GM21737 (cell line): ENCODE measurements around the gene RAD54L2.
A peak's percentile ranks its signal among the peaks of the same experiment; 100 is the strongest.
"Not testable (repeated sequence)": the region's sequence is repeated elsewhere in the genome, so short reads cannot be mapped to it uniquely, and the experiment has no call there.

Experiments used
- ATAC-seq: cut with Tn5 transposase; IDR thresholded peaks from one replicate; pipeline ENCODE4 v1.9.1; 2021; ENCODE audit warnings: mild to moderate bottlenecking, moderate library complexity; ENCODE audit not compliant: unreplicated experiment

The RAD54L2 gene

GRCh38 chr3:51538459-51539290 is at the start of gene RAD54L2:
Gene RAD54L2 (plus strand): TSS chr3:51538719. CDS start chr3:51590421, 51,702 bp downstream.
- ATAC-seq = peak; percentile 81

- ATAC-seq = peak; percentile 55
Measured at GRCh38 chr3:51498876-51499738, 39.4 kb upstream of the RAD54L2 start.

- peak; percentile 1 for ATAC-seq
Measured at GRCh38 chr3:51500632-51501131, 37.8 kb upstream of the RAD54L2 start.

- no peak for ATAC-seq
Measured at GRCh38 chr3:51501833-51502561, 36.5 kb upstream of the RAD54L2 start.

GRCh38 chr3:51502562-51502910 is 36.0 kb upstream of the RAD54L2 start:
- no peak for ATAC-seq

GRCh38 chr3:51503007-51503406 is 35.5 kb upstream of the RAD54L2 start:
- no peak for ATAC-seq

GRCh38 chr3:51508255-51508654 is 30.3 kb upstream of the RAD54L2 start:
- ATAC-seq = no peak

- ATAC-seq = no peak
Measured at GRCh38 chr3:51510996-51511395, 27.5 kb upstream of the RAD54L2 start.

GRCh38 chr3:51514210-51514609 is 24.3 kb upstream of the RAD54L2 start:
- no peak for ATAC-seq

GRCh38 chr3:51519848-51520247 is 18.7 kb upstream of the RAD54L2 start:
- ATAC-seq = no peak

- peak; percentile 79 for ATAC-seq
Measured at GRCh38 chr3:51520906-51521730, 17.4 kb upstream of the RAD54L2 start.

GRCh38 chr3:51522273-51522962 is 16.1 kb upstream of the RAD54L2 start:
- ATAC-seq = no peak

GRCh38 chr3:51524874-51525273 is 13.6 kb upstream of the RAD54L2 start:
- ATAC-seq = not testable (repeated sequence)

GRCh38 chr3:51530485-51530884 is 8.0 kb upstream of the RAD54L2 start:
- ATAC-seq = no peak

GRCh38 chr3:51535146-51536019 is 3.1 kb upstream of the RAD54L2 start:
- ATAC-seq = no peak

GRCh38 chr3:51537631-51538030 is 888 bp upstream of the RAD54L2 start:
- ATAC-seq = not testable (repeated sequence)

- ATAC-seq = no peak
Measured at GRCh38 chr3:51538115-51538458, 432 bp upstream of the RAD54L2 start.

- peak; percentile 20 for ATAC-seq
Measured at GRCh38 chr3:51539291-51539941, 897 bp downstream of the RAD54L2 start.
